22Rv1 (cell line): ENCODE results near the gene CACNA1E.

Experiments used
- H3K27ac ChIP-seq: fragments of 450-650 bp; 2 replicates; pipeline ENCODE4 v1.5.1; 2017
- ZFX ChIP-seq: fragments of 450-650 bp; IDR thresholded peaks from 2 replicates; pipeline ENCODE4 v1.6.1; 2017; ENCODE audit warnings: antibody characterized with exemption, borderline replicate concordance
- TF ChIP-seq, protein P1 (sequence below): fragments of 450-650 bp; IDR thresholded peaks from 2 replicates; pipeline ENCODE4 v1.5.1; 2017; ENCODE audit warnings: mild to moderate bottlenecking

Gene CACNA1E

DNA sequence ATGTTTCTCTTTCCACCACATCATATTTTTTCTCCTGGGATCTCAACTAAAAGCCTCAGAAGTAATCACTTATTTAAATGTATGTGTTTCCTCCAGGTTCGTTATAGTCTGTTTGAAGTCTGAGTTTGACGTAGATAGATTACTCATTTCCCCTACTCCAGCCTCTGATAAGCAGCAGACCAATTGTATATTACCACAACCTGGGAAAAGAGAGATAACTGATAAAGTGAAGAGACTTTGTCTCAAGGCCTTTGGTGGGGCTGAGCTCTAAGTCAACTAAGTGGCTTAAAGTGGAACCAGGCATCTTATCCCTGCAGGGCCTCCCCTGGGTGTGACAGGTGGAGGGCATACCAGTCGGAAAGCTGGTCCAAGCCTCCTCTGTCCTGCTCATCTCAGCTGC lies 34.9 kb upstream of the CACNA1E start:
- no peak overlapping the region for H3K27ac ChIP-seq
- no peak for TF ChIP-seq ZFX
- TF ChIP-seq, protein P1, sequence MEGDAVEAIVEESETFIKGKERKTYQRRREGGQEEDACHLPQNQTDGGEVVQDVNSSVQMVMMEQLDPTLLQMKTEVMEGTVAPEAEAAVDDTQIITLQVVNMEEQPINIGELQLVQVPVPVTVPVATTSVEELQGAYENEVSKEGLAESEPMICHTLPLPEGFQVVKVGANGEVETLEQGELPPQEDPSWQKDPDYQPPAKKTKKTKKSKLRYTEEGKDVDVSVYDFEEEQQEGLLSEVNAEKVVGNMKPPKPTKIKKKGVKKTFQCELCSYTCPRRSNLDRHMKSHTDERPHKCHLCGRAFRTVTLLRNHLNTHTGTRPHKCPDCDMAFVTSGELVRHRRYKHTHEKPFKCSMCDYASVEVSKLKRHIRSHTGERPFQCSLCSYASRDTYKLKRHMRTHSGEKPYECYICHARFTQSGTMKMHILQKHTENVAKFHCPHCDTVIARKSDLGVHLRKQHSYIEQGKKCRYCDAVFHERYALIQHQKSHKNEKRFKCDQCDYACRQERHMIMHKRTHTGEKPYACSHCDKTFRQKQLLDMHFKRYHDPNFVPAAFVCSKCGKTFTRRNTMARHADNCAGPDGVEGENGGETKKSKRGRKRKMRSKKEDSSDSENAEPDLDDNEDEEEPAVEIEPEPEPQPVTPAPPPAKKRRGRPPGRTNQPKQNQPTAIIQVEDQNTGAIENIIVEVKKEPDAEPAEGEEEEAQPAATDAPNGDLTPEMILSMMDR = no peak

DNA sequence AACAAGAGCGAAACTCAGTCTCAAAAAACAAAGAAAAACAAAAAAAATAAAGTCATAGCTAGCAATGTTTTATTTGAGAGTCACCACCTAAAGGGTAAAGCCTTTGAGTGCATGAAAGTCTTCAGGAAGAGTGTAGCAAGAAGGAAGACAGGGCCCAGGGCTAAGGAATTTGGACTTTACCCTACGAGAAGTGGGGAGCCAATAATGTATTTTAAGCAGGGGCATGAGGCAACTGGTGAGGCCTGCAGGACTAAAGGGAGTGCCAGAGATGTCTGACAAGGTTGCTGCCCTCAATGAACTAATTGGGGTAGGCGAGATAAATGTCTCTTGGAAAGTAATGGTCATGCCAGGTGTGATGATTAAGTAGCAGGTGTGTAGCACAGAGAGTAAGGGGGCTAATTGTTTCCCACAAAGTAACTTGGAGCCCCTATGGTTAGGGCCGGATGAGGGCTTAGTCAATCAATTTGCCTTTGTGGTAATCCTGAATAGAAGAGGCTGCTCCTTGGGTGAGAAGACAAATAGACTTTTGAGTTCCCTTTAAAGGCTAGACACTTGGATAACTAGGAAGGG lies 31.6 kb upstream of the CACNA1E start:
- no peak for TF ChIP-seq ZFX
- TF ChIP-seq, protein P1 = no peak
- H3K27ac ChIP-seq = no peak overlapping the region

DNA sequence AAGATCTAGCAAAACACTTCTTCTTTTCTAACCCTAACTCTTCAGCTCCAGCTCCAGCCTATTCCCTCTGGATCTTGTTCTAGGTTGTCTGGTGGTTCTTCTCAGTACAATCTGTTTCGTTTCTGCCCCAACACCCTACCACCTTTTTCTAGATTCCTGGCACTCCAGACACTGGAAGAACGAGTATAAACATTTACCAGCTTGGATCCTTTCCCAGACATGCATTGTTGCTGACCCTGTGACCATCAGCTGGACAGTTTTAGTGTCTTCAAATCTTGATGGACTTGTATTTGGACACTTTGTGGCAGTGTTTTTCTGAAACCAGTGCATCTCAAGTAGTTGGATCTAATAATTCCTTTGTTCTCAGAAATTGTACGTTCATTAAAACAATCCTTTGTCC lies 30.6 kb upstream of the CACNA1E start:
- no peak overlapping the region for H3K27ac ChIP-seq
- no peak for TF ChIP-seq ZFX

DNA sequence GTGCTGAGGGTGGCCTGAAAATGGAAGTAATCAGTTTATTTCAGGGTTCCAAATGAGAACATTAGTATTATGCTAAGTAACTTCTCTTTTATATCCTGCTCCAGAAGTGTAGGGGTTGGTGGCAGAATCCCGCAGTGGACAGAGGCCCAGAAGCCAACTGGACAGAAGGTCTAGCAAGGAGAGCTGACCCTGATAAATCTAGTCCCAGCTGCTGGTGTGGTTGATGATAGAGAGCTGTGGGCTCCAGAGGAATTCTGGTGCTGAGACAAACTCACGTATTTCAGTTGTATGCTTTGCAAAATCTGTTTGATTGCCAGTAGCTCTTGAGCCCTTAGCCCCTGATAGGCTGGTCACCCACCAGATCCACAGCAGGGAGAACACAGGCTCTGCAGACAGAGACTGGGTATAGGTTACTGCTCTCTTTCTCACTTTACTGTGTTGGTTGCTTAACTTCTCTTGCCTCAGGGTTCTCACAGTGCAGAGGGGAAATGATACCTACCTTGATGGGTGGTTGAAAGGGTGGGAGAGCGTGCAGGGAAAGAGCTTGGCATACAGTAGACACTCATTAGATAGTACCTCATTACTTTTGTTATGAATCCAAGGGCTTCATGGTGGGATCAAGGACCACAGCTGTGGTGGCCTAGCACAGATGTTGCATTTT lies 29.6 kb upstream of the CACNA1E start:
- no peak overlapping the region for H3K27ac ChIP-seq
- TF ChIP-seq, protein P1 = no peak
- TF ChIP-seq ZFX = no peak

DNA sequence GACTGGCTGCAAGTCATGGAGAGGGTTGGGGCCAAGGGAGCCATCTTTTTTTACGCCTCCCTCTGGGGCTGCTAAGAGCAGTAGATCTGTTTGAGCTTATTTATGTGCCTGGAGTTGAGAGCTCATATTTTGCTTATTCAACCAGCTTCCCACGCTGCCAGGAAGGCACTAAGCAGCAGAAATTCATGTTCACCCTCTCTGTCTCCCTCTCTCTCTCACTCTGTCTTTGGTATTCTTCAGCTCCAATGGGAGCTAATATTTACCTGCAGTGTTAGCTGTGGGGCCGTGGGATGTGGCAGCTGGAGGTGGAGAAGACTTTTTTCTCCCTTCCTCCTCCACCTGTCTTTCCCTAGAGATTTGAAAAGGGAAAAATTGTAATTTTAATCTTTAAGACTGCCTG lies 26.8 kb upstream of the CACNA1E start:
- TF ChIP-seq, protein P1 = no peak
- no peak for TF ChIP-seq ZFX
- H3K27ac ChIP-seq = no peak overlapping the region

DNA sequence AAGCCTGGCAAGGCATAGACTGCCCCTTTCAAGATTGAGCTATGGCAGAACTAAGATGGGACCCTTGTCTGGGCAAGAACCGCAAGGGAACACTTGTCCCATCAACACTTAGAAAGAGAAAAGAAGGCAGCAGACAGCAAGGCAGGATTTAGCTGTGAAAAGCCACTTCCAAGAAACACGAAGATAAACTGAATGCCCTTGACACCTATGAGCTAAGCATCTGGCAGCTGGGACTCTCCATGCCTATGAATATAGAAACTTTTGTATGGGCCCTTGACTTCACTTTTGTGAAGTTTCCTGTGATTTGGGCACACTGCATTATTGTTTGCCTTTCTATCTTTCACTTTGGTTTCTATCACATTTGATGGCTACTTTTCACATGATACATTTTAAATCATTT lies 24.9 kb upstream of the CACNA1E start:
- H3K27ac ChIP-seq = no peak overlapping the region
- TF ChIP-seq, protein P1 = no peak
- no peak for TF ChIP-seq ZFX

DNA sequence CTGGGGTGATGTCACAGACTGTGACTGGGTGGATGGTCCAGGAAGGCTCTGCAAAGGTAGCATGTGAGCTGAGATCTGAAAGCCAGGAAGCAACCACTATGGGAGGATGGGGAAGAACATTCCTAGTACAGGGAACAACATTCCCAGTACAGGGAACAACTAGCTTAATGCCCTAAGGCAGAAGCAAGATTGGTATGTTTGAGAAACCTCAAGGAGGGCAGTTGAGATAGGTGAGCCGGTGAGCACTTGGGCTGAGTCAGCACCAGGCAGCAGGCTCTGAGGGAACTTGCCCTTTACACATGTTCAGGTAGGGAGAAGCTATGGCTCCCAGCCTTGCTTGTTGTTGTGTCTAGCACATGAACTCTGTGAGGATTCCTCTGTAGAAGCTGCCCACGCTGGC lies 24.2 kb upstream of the CACNA1E start:
- TF ChIP-seq, protein P1 = no peak
- no peak overlapping the region for H3K27ac ChIP-seq

DNA sequence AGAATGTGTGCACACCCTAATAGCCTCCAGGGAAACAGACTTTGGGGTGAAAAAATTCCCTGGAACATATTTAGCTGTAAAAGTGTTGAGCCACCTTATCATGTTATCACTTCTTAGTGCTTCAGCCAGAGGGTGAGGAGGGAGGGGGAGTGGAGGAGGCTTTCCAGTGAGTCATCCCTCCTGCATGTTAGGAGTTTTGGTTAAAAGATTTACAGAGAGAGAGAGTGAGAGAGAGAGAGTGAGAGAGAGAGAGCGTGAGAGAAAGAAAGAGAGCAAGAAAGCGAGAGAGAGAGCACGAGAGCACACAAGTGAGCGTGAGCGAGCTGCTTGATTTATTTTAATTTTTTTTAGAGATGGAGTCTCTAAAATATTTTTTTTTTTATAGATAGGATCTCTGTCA lies 13.5 kb upstream of the CACNA1E start:
- TF ChIP-seq, protein P1 = no peak
- no peak for TF ChIP-seq ZFX
- no peak overlapping the region for H3K27ac ChIP-seq
